Urinary bladder (tissue), 4 donors: ENCODE data around the gene FBXW7. TPM values are rescaled to one million over a fixed set of nuclear protein-coding genes. Genes with fewer than 3 reads are reported as not detected.

ENCODE experiments used
- DNase-seq: peaks from one replicate; pipeline ENCODE4 v3.0.0-alpha.2; 2015; ENCODE audit errors: extremely low spot score
- H3K27ac ChIP-seq: one replicate; pipeline ENCODE4 v1.5.1; 2013; ENCODE audit warnings: low read depth, mild to moderate bottlenecking, moderate library complexity
- H3K36me3 ChIP-seq: one replicate; pipeline ENCODE4 v1.6.1; 2013; ENCODE audit warnings: mild to moderate bottlenecking, moderate library complexity; ENCODE audit not compliant: insufficient read depth
- H3K4me1 ChIP-seq: one replicate; pipeline ENCODE4 v1.6.1; 2013; ENCODE audit warnings: mild to moderate bottlenecking, moderate library complexity; ENCODE audit not compliant: insufficient read depth
- H3K4me3 ChIP-seq: one replicate; pipeline ENCODE4 v1.5.1; 2013; ENCODE audit warnings: low read depth, low read length
- WGBS: extraction: QIAGEN DNeasy Blood & Tissue Kit; methylation state at CpG from one replicate; pipeline ENCODE4 v1.1.7; 2013; 5-methylcytosine and 5-hydroxymethylcytosine counted together
- polyA plus RNA-seq: library from polyadenylated mRNA; stranded (reverse); fragments of 200-250 nt; gene quantifications from one replicate; pipeline ENCODE4 v1.2.3, GENCODE V29; 2013
- total RNA-seq: library from RNA; depleted of rRNA; stranded (reverse); fragments of >200 nt; gene quantifications from one replicate; pipeline ENCODE4 v1.2.3, GENCODE V29; 2014
- donor health status: healthy with polysubstance abuse.
- donor health status: healthy.

FBXW7 gene
- total and polyA plus RNA-seq, 2 donors: 7.9 to 101 TPM

GRCh38 chr4:152351080-152351479, 184.8 kb downstream of the FBXW7 start:
- WGBS: 82% methylated on average over 2 of the region's 2 CpGs
- Histone ChIP-seq H3K27ac (no peak overlapping the region), H3K4me1 (no peaks in the 10 kb centered on the region), H3K4me3 (no peak overlapping the region), H3K36me3 (no peaks in the 10 kb centered on the region)
- DNase-seq: no peak

- WGBS: 60% methylated on average over 1 of the region's 1 CpG
- DNase-seq: no peak
- Histone ChIP-seq H3K4me1 (no peaks in the 10 kb centered on the region), H3K36me3 (no peaks in the 10 kb centered on the region), H3K27ac (no peak overlapping the region), H3K4me3 (no peak overlapping the region)
Observed at GRCh38 chr4:152348670-152349069, 187.2 kb downstream of the FBXW7 start.

GRCh38 chr4:152346979-152347378, 188.9 kb downstream of the FBXW7 start:
- H3K27ac ChIP-seq: no peak overlapping the region
- peaks cover 2% of the 10 kb centered on the region for H3K36me3 ChIP-seq
- WGBS: 97% methylated on average over 4 of the region's 4 CpGs
- no peak overlapping the region for H3K4me3 ChIP-seq
- H3K4me1 ChIP-seq: no peaks in the 10 kb centered on the region
- no peak for DNase-seq

- Histone ChIP-seq H3K36me3 (peaks cover 2% of the 10 kb centered on the region), H3K4me3 (no peak overlapping the region), H3K27ac (no peak overlapping the region), H3K4me1 (no peaks in the 10 kb centered on the region)
- WGBS: 93% methylated on average over 2 of the region's 2 CpGs
- DNase-seq: no peak
Observed at GRCh38 chr4:152346526-152346925, 189.4 kb downstream of the FBXW7 start.

GRCh38 chr4:152344001-152344400, 191.9 kb downstream of the FBXW7 start:
- Histone ChIP-seq H3K4me3 (no peak overlapping the region), H3K36me3 (peaks cover 2% of the 10 kb centered on the region), H3K4me1 (no peaks in the 10 kb centered on the region), H3K27ac (no peak overlapping the region)
- no peak for DNase-seq

- no peaks in the 10 kb centered on the region for H3K4me1 ChIP-seq
- DNase-seq: no peak
- no peak overlapping the region for H3K4me3 ChIP-seq
- H3K27ac ChIP-seq: no peak overlapping the region
- WGBS: 96% methylated on average over 3 of the region's 3 CpGs
- peaks cover 2% of the 10 kb centered on the region for H3K36me3 ChIP-seq
Observed at GRCh38 chr4:152342293-152342692, 193.6 kb downstream of the FBXW7 start.

GRCh38 chr4:152340818-152341217, 195.1 kb downstream of the FBXW7 start:
- no peak for DNase-seq
- Histone ChIP-seq H3K4me1 (no peaks in the 10 kb centered on the region), H3K4me3 (no peak overlapping the region), H3K27ac (no peak overlapping the region), H3K36me3 (peaks cover 2% of the 10 kb centered on the region)
- WGBS: 95% methylated on average over 3 of the region's 3 CpGs

- DNase-seq: no peak
- no peak overlapping the region for H3K4me3 ChIP-seq
- H3K36me3 ChIP-seq: peaks cover 2% of the 10 kb centered on the region
- no peaks in the 10 kb centered on the region for H3K4me1 ChIP-seq
- H3K27ac ChIP-seq: no peak overlapping the region
- 97% methylated on average over 4 of the region's 4 CpGs for WGBS
Observed at GRCh38 chr4:152339576-152339975, 196.3 kb downstream of the FBXW7 start.

GRCh38 chr4:152334931-152335330, 201.0 kb downstream of the FBXW7 start:
- Histone ChIP-seq H3K27ac (no peak overlapping the region), H3K4me3 (no peak overlapping the region), H3K36me3 (no peaks in the 10 kb centered on the region), H3K4me1 (no peaks in the 10 kb centered on the region)
- 65% methylated on average over 3 of the region's 3 CpGs for WGBS
- DNase-seq: no peak

GRCh38 chr4:152331042-152331441, 204.8 kb downstream of the FBXW7 start:
- no peak for DNase-seq
- 71% methylated on average over 2 of the region's 2 CpGs for WGBS
- Histone ChIP-seq H3K27ac (no peak overlapping the region), H3K4me1 (no peaks in the 10 kb centered on the region), H3K36me3 (peaks cover 2% of the 10 kb centered on the region), H3K4me3 (no peak overlapping the region)

GRCh38 chr4:152328582-152328981, 207.3 kb downstream of the FBXW7 start:
- peaks cover 2% of the 10 kb centered on the region for H3K36me3 ChIP-seq
- DNase-seq: no peak
- WGBS: 50% methylated on average over 1 of the region's 1 CpG
- H3K4me3 ChIP-seq: no peak overlapping the region
- no peak overlapping the region for H3K27ac ChIP-seq
- no peaks in the 10 kb centered on the region for H3K4me1 ChIP-seq

GRCh38 chr4:152327606-152328453, 208.1 kb downstream of the FBXW7 start:
- H3K4me3 ChIP-seq: no peak overlapping the region
- H3K27ac ChIP-seq: no peak overlapping the region
- H3K4me1 ChIP-seq: no peaks in the 10 kb centered on the region
- no peak for DNase-seq
- WGBS: 88% methylated on average over 6 of the region's 6 CpGs
- H3K36me3 ChIP-seq: peaks cover 5% of the 10 kb centered on the region

- H3K36me3 ChIP-seq: peaks cover 10% of the 10 kb centered on the region
Observed at GRCh38 chr4:152325831-152326230, 210.1 kb downstream of the FBXW7 start.

GRCh38 chr4:152323221-152323620, 212.7 kb downstream of the FBXW7 start:
- 87% methylated on average over 1 of the region's 1 CpG for WGBS
- Histone ChIP-seq H3K36me3 (peaks cover 9% of the 10 kb centered on the region), H3K4me3 (no peak overlapping the region), H3K27ac (no peak overlapping the region), H3K4me1 (no peaks in the 10 kb centered on the region)
- no peak for DNase-seq

More at GRCh38 chr4:152325831-152326230, 210.1 kb downstream of the FBXW7 start:
- H3K4me1 ChIP-seq: no peaks in the 10 kb centered on the region
- H3K4me3 ChIP-seq: no peak overlapping the region
- H3K27ac ChIP-seq: no peak overlapping the region
- 87% methylated on average over 5 of the region's 5 CpGs for WGBS
- no peak for DNase-seq
